Activated gamma-delta T cell treated with anti-CD3 and anti-CD28 coated beads, Interleukin-2, amount 50 U/mL, for 16 hours (primary cell): ENCODE measurements around the gene KSR1.

Experiments used
- DNase-seq: peaks from one replicate; pipeline ENCODE4 v3.0.0-alpha.2; 2020; ENCODE audit warnings: low read depth

KSR1 gene

GRCh38 chr17:27535178-27535928 is 79.1 kb downstream of the KSR1 start:
- no peak for DNase-seq

GRCh38 chr17:27535975-27536374 is 79.7 kb downstream of the KSR1 start:
- DNase-seq = no peak

- DNase-seq = no peak
Observed at GRCh38 chr17:27536781-27537180, 80.5 kb downstream of the KSR1 start.

GRCh38 chr17:27538156-27538955 is 82.1 kb downstream of the KSR1 start:
- no peak for DNase-seq

GRCh38 chr17:27539152-27539551 is 82.9 kb downstream of the KSR1 start:
- no peak for DNase-seq

- DNase-seq = no peak
Observed at GRCh38 chr17:27539794-27540317, 83.6 kb downstream of the KSR1 start.

- DNase-seq = no peak
Observed at GRCh38 chr17:27540318-27541101, 84.3 kb downstream of the KSR1 start.

- no peak for DNase-seq
Observed at GRCh38 chr17:27541301-27542023, 85.2 kb downstream of the KSR1 start.

GRCh38 chr17:27542841-27543463 is 86.7 kb downstream of the KSR1 start:
- DNase-seq = no peak

GRCh38 chr17:27543464-27543856 is 87.2 kb downstream of the KSR1 start:
- no peak for DNase-seq

GRCh38 chr17:27543958-27544349 is 87.7 kb downstream of the KSR1 start:
- no peak for DNase-seq

- peak; percentile 10 for DNase-seq
Observed at GRCh38 chr17:27544350-27545131, 88.3 kb downstream of the KSR1 start.

GRCh38 chr17:27545562-27546229 is 89.4 kb downstream of the KSR1 start:
- no peak for DNase-seq

GRCh38 chr17:27546624-27547300 is 90.5 kb downstream of the KSR1 start:
- no peak for DNase-seq

- no peak for DNase-seq
Observed at GRCh38 chr17:27547301-27547683, 91.0 kb downstream of the KSR1 start.

- no peak for DNase-seq
Observed at GRCh38 chr17:27548369-27548768, 92.1 kb downstream of the KSR1 start.

- DNase-seq = no peak
Observed at GRCh38 chr17:27549251-27549893, 93.1 kb downstream of the KSR1 start.

- DNase-seq = no peak
Observed at GRCh38 chr17:27550291-27550930, 94.2 kb downstream of the KSR1 start.
